22Rv1 (cell line): ENCODE data around the gene SBNO1.

ENCODE experiments used
- H3K27ac ChIP-seq: fragments of 450-650 bp; 2 replicates; pipeline ENCODE4 v1.5.1; 2017
- CTCF ChIP-seq: fragments of 450-650 bp; IDR thresholded peaks from 2 replicates; pipeline ENCODE4 v1.5.1; 2017; ENCODE audit warnings: mild to moderate bottlenecking
- ZFX ChIP-seq: fragments of 450-650 bp; IDR thresholded peaks from 2 replicates; pipeline ENCODE4 v1.6.1; 2017; ENCODE audit warnings: antibody characterized with exemption, borderline replicate concordance

SBNO1 gene

GRCh38 chr12:123398550-123399254, 34.1 kb upstream of the SBNO1 start:
- TF ChIP-seq ZFX (no peak), CTCF (no peak)
- H3K27ac ChIP-seq = no peak overlapping the region

GRCh38 chr12:123398177-123398549, 33.5 kb upstream of the SBNO1 start:
- no peak for TF ChIP-seq ZFX
- TF ChIP-seq CTCF = no peak
- no peak overlapping the region for H3K27ac ChIP-seq

GRCh38 chr12:123397400-123397799, 32.8 kb upstream of the SBNO1 start:
- no peak overlapping the region for H3K27ac ChIP-seq
- TF ChIP-seq CTCF = no peak
- no peak for TF ChIP-seq ZFX

- H3K27ac ChIP-seq = no peak overlapping the region
- TF ChIP-seq ZFX = no peak
- TF ChIP-seq CTCF = no peak
These were observed 32.3 kb upstream of the SBNO1 start for GRCh38 chr12:123396954-123397353.

GRCh38 chr12:123396543-123396942, 31.9 kb upstream of the SBNO1 start:
- no peak overlapping the region for H3K27ac ChIP-seq
- no peak for TF ChIP-seq CTCF
- no peak for TF ChIP-seq ZFX

GRCh38 chr12:123395236-123395635, 30.6 kb upstream of the SBNO1 start:
- TF ChIP-seq ZFX (no peak), CTCF (no peak)
- no peak overlapping the region for H3K27ac ChIP-seq

- H3K27ac ChIP-seq = peak overlapping the region; percentile 8; the same call in 1 of the 2 replicates
- no peak for TF ChIP-seq CTCF
- no peak for TF ChIP-seq ZFX
These were observed 29.1 kb upstream of the SBNO1 start for GRCh38 chr12:123393747-123394146.
